K562 (cell line): ENCODE data around the gene NPTXR. TPM values are rescaled to one million over a fixed set of nuclear protein-coding genes. Genes with fewer than 3 reads are reported as not detected.

Source experiments
- ATAC-seq: fragments of 200-7000 bp; cut with Tn5 transposase; 3 replicates; pipeline ENCODE4 v1.9.1; 2020; ENCODE audit warnings: moderate library complexity
- BruUV-seq: library from RNA; stranded (reverse); fragments of 400-500 nt; replicated peaks from 2 replicates; lab custom pipeline; 2021; lab: Mats Ljungman, UMichigan
- CTCF ChIA-PET: fragments of 300-600 bp; formaldehyde crosslinking; extraction: SDS; loops from one replicate; lab custom pipeline; 2021; ENCODE audit warnings: low intra/inter-chr PET ratio; lab: Yijun Ruan, JAX
- POLR2A ChIA-PET: fragments of 300-600, 350-650 bp; sonication (Branson Sonifier 250); formaldehyde crosslinking; extraction: SDS; loops from one replicate; lab custom pipeline; 2021; ENCODE audit warnings: antibody characterized with exemption, inconsistent platforms; lab: Yijun Ruan, JAX
- DNase-seq, 4 experiments: peaks; one replicate each; pipeline versions ENCODE4 v3.0.0 to v3.0.0-alpha.2; 2011 to 2018; ENCODE audit warnings: low spot score in 3 of 4, mixed read lengths in 3 of 4; ENCODE audit errors: extremely low read depth in 1 of 4
- FAIRE-seq: peaks from 2 replicates; lab custom pipeline; 2011; peaks lifted over from hg19 to GRCh38; lab: Jason Lieb, UNC
- H2AFZ ChIP-seq: 2 replicates; pipeline ENCODE4 v1.6.0; 2011; ENCODE audit warnings: low read depth, low read length, control low read depth, inconsistent platforms
- H3K27ac ChIP-seq: fragments of 200-600 bp; 3 replicates; pipeline ENCODE4 v1.8.0; 2011; ENCODE audit warnings: low read depth, mild to moderate bottlenecking, control low read depth, inconsistent platforms, low read length, moderate library complexity, mixed read lengths; ENCODE audit errors: extremely low read depth
- H3K27me3 ChIP-seq, 2 experiments: fragments of 300-600 bp in 1 of 2; 2 replicates in 1 of 2; 3 replicates in 1 of 2; pipeline versions ENCODE4 v1.6.0 to v1.8.0; 2011; ENCODE audit warnings: inconsistent platforms in 2 of 2, low read length in 2 of 2, mild to moderate bottlenecking in 1 of 2, mixed read lengths in 1 of 2, moderate library complexity in 1 of 2; ENCODE audit not compliant: control insufficient read depth in 2 of 2, insufficient read depth in 2 of 2
- H3K36me3 ChIP-seq: fragments of 300-600 bp; 3 replicates; pipeline ENCODE4 v1.8.0; 2011; ENCODE audit warnings: mild to moderate bottlenecking, low read length, inconsistent platforms; ENCODE audit not compliant: control insufficient read depth, insufficient read depth
- H3K4me1 ChIP-seq, 2 experiments: fragments of 200-600 bp in 1 of 2; replicated peaks in 1 of 2; 2 replicates in 1 of 2; 3 replicates in 1 of 2; pipeline versions ENCODE4 v1.5.1 to v1.8.0; 2011; ENCODE audit warnings: inconsistent platforms in 2 of 2, low read length in 2 of 2, mild to moderate bottlenecking in 1 of 2, mixed read lengths in 1 of 2, moderate library complexity in 1 of 2; ENCODE audit not compliant: control insufficient read depth in 2 of 2, insufficient read depth in 2 of 2
- H3K4me2 ChIP-seq: 2 replicates; pipeline ENCODE4 v1.6.1; 2011; ENCODE audit warnings: low read length, control low read depth, inconsistent platforms, mixed read lengths; ENCODE audit not compliant: insufficient read depth
- H3K4me3 ChIP-seq: fragments of 200-600 bp; sonication (generic), shearing (Covaris generic); 2 replicates; pipeline ENCODE4 v1.5.1; 2016; ENCODE audit warnings: control low read depth, inconsistent platforms
- H3K79me2 ChIP-seq: fragments of 200-600 bp; 3 replicates; pipeline ENCODE4 v1.8.0; 2011; ENCODE audit warnings: low read length, inconsistent platforms; ENCODE audit not compliant: control insufficient read depth, insufficient read depth
- H3K9ac ChIP-seq, 2 experiments: 2 replicates each; pipeline versions ENCODE4 v1.6.0 to v1.6.1; 2011; ENCODE audit warnings: low read depth in 2 of 2, low read length in 2 of 2, control low read depth in 1 of 2, inconsistent platforms in 1 of 2, mild to moderate bottlenecking in 1 of 2, mixed read lengths in 1 of 2; ENCODE audit not compliant: insufficient read depth in 1 of 2
- H3K9me1 ChIP-seq: one replicate; pipeline ENCODE4 v1.6.0; 2011; ENCODE audit warnings: inconsistent platforms, mild to moderate bottlenecking, low read length, moderate library complexity; ENCODE audit not compliant: control insufficient read depth, insufficient read depth
- H3K9me3 ChIP-seq: replicated peaks from 2 replicates; pipeline ENCODE4 v1.5.1; 2011; ENCODE audit warnings: low read depth, low read length, inconsistent platforms; ENCODE audit not compliant: control insufficient read depth, insufficient read depth
- H4K20me1 ChIP-seq: replicated peaks from 2 replicates; pipeline ENCODE4 v1.6.1; 2011; ENCODE audit warnings: low read length, inconsistent platforms, mixed read lengths; ENCODE audit not compliant: control insufficient read depth, insufficient read depth
- CREM ChIP-seq: IDR thresholded peaks from 2 replicates; pipeline ENCODE4 v1.6.1; 2014; ENCODE audit warnings: antibody characterized with exemption, low read depth
- WGBS: fragments of 100-300 bp; shearing (Covaris generic); methylation state at CpG from one replicate; pipeline ENCODE4 v1.1.6; 2016; ENCODE audit warnings: low coverage, mixed read lengths; ENCODE audit not compliant: insufficient coverage; ENCODE audit errors: missing lambda C conversion rate; 5-methylcytosine and 5-hydroxymethylcytosine counted together
- in situ Hi-C: fragments of 300-500 bp; cut with MboI; formaldehyde crosslinking; loops from 4 replicates; pipeline ENCODE4 v1.15.0; 2018; ENCODE audit warnings: inconsistent platforms, mixed read lengths
- intact Hi-C: fragments of 100-400 bp; cut with micrococcal nuclease; formaldehyde crosslinking; loops from 2 replicates; pipeline ENCODE4 v1.14.2; 2022
- polyA plus RNA-seq, 8 experiments: library from polyadenylated mRNA; depleted of rRNA in 4 of 8; stranded (reverse) in 5 of 8; unstranded in 3 of 8; fragments of >200 nt; fragmentation: Nextera tagmentation in 2 of 8; fragmentation: Illumina TruSeq in 1 of 8; extraction: Ambion mirVana in 2 of 8; extraction: Trizol in 1 of 8; gene quantifications; 2 replicates each; pipeline versions ENCODE4 v1.2.1 to v1.2.3, GENCODE V29; 2011 to 2014; ENCODE audit warnings: inconsistent platforms in 1 of 8, missing spikeins in 1 of 8
- total RNA-seq, 7 experiments: library from RNA; depleted of rRNA in 6 of 7; stranded (reverse); fragments of >200 nt in 6 of 7; fragmentation: Illumina TruSeq in 2 of 7; extraction: Trizol in 2 of 7; gene quantifications; 2 replicates each; pipeline versions ENCODE4 v1.2.1 to v1.2.3, GENCODE V29; 2011 to 2021; ENCODE audit warnings: low replicate concordance in 1 of 7
- TF ChIP-seq, protein P1 (sequence below): fragments of 450-650 bp; formaldehyde crosslinking; IDR thresholded peaks from 2 replicates; pipeline ENCODE4 v1.4.0; 2020; ENCODE audit warnings: mild to moderate bottlenecking, moderate library complexity
- TF ChIP-seq, protein P2 (sequence below): fragments of 450-650 bp; IDR thresholded peaks from 2 replicates; pipeline ENCODE4 v1.6.1; 2018; ENCODE audit not compliant: partially characterized antibody

Gene NPTXR
- total and polyA plus RNA-seq, 9 of the 15 experiments (the other 6 are each of a cell fraction or from before 2014, with no cell fraction given), result 0.01 to 3.1 (median 1.1) TPM

DNA sequence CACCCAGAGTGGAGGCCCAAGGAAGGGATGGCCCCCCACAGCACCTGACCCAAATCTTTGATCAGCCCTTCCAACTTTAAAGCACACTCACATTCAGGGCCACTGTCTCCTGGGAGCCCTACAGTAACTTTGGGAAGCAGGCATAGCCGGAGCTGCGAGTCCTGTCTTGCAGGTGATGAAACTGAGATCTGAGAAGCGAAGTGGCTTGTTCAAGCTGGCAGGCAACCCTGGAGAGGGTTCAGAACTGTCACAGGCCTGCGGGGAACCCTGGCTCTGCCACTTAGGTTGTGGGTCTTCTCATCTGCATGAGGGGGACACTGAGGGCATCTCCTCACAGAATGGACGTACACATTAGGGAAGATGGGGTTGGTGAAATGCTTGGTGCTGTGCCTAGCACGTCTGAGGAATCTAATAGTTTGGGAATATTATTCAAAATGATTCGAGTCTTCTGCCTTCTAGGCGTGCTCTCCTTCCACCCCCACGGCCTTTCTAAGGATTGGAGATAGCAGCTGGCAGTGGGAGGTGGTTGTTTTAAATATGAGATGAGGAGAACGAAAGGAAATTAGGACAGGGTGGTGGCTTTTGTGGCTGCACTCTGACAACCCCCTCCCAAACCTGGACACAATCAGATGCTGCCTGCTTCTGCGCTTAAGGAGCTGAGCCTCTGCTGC lies 69.2 kb downstream of the NPTXR start:
- no peak overlapping the region for H2AFZ ChIP-seq
- WGBS, result 32% methylated on average over 9 of the region's 11 CpGs
- CTCF ChIA-PET, result no interaction called here

More for the DNA sequence above, 69.2 kb downstream of the NPTXR start:
- Histone ChIP-seq H3K36me3 (no peaks in the 10 kb centered on the region), H3K9ac (peak overlapping the region in 1 of 2 experiments; percentile 68; a peak in 2 of 4 replicates), H3K27ac (no peak overlapping the region), H3K27me3 (no peaks in the 10 kb centered on the region), H4K20me1 (no peaks in the 10 kb centered on the region), H3K79me2 (no peaks in the 10 kb centered on the region), H3K9me3 (no peaks in the 10 kb centered on the region), H3K4me3 (no peak overlapping the region), H3K9me1 (no peaks in the 10 kb centered on the region), H3K4me1 (peaks cover 0 to 12% of the 10 kb centered on the region in 2 experiments; a peak in 4 of 5 replicates), H3K4me2 (no peak overlapping the region)
- ATAC-seq (no peak), FAIRE-seq (no peak), DNase-seq (no peak)
- no TSS peak for BruUV-seq
- POLR2A ChIA-PET, result interaction anchor here (0.6 to 1.2 kb wide), 3 partner anchors 10 to 15 kb away, joined by 3 read pairs; no protein-coding TSS in a partner anchor
- TF ChIP-seq, protein P1, sequence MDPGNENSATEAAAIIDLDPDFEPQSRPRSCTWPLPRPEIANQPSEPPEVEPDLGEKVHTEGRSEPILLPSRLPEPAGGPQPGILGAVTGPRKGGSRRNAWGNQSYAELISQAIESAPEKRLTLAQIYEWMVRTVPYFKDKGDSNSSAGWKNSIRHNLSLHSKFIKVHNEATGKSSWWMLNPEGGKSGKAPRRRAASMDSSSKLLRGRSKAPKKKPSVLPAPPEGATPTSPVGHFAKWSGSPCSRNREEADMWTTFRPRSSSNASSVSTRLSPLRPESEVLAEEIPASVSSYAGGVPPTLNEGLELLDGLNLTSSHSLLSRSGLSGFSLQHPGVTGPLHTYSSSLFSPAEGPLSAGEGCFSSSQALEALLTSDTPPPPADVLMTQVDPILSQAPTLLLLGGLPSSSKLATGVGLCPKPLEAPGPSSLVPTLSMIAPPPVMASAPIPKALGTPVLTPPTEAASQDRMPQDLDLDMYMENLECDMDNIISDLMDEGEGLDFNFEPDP (CRISPR knock-in tag), result no peak
- no peak for TF ChIP-seq CREM
- TF ChIP-seq, protein P2, sequence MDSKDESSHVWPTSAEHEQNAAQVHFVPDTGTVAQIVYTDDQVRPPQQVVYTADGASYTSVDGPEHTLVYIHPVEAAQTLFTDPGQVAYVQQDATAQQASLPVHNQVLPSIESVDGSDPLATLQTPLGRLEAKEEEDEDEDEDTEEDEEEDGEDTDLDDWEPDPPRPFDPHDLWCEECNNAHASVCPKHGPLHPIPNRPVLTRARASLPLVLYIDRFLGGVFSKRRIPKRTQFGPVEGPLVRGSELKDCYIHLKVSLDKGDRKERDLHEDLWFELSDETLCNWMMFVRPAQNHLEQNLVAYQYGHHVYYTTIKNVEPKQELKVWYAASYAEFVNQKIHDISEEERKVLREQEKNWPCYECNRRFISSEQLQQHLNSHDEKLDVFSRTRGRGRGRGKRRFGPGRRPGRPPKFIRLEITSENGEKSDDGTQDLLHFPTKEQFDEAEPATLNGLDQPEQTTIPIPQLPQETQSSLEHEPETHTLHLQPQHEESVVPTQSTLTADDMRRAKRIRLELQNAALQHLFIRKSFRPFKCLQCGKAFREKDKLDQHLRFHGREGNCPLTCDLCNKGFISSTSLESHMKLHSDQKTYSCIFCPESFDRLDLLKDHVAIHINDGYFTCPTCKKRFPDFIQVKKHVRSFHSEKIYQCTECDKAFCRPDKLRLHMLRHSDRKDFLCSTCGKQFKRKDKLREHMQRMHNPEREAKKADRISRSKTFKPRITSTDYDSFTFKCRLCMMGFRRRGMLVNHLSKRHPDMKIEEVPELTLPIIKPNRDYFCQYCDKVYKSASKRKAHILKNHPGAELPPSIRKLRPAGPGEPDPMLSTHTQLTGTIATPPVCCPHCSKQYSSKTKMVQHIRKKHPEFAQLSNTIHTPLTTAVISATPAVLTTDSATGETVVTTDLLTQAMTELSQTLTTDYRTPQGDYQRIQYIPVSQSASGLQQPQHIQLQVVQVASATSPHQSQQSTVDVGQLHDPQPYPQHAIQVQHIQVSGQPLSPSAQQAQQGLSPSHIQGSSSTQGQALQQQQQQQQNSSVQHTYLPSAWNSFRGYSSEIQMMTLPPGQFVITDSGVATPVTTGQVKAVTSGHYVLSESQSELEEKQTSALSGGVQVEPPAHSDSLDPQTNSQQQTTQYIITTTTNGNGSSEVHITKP, result peak; percentile 77
- intact Hi-C loops (no loop called here), in situ Hi-C loops (no loop called here)
